ENCODE data around the gene TSHZ2. TPM values are rescaled to one million over a fixed set of nuclear protein-coding genes. Genes with fewer than 3 reads are reported as not detected.
A peak's percentile ranks its signal among the peaks of the same experiment; 100 is the strongest.

Gene TSHZ2
- total and polyA plus RNA-seq, 9 of the 15 experiments (the other 6 are each of a cell fraction or from before 2014, with no cell fraction given), result 0.03 to 0.20 (median 0.05) TPM; not detected in 4

- TF ChIP-seq ZNF518B (CRISPR knock-in tag; IDR thresholded peaks at IDR 0.05) (no peak), SIRT6 (IDR thresholded peaks at IDR 0.05; ENCODE audit: low read depth, low read length) (no peak), DPF2 (IDR thresholded peaks at IDR 0.05) (peak; percentile 89), ETV1 (tag; conservative IDR thresholded peaks at IDR 0.05; ENCODE audit: low read depth) (no peak), CREB3 (tag; conservative IDR thresholded peaks at IDR 0.05; ENCODE audit: low read depth) (no peak), E2F6 (IDR thresholded peaks at IDR 0.05; ENCODE audit: borderline replicate concordance in 1 of 2, extremely low read depth in 1 of 2, insufficient read depth in 1 of 2, insufficient read length in 1 of 2, low read depth in 1 of 2, low read length in 1 of 2, poor library complexity in 1 of 2, severe bottlenecking in 1 of 2) (no peak), SNAPC5 (CRISPR knock-in tag; IDR thresholded peaks at IDR 0.05) (no peak), PML (IDR thresholded peaks at IDR 0.05; ENCODE audit: low read length) (peak; percentile 52; the same call in 1 of the 2 replicates), KLF6 (CRISPR knock-in tag; IDR thresholded peaks at IDR 0.05; ENCODE audit: borderline replicate concordance) (no peak), TEAD2 (tag; IDR thresholded peaks at IDR 0.05) (no peak), FIP1L1 (IDR thresholded peaks at IDR 0.05; ENCODE audit: low read depth, low read length, poor library complexity, severe bottlenecking) (no peak), HDAC3 (IDR thresholded peaks at IDR 0.05; ENCODE audit: borderline replicate concordance, partially characterized antibody) (peak; percentile 41), BCOR (IDR thresholded peaks at IDR 0.05) (peak; percentile 39; the same call in 1 of the 2 replicates), RCOR1 (IDR thresholded peaks at IDR 0.05; ENCODE audit: borderline replicate concordance in 1 of 2, low read depth in 2 of 2, low read length in 2 of 2) (peak in 1 of 2 experiments; percentile 83; a peak in 3 of 4 replicates)
These were observed 208.8 kb downstream of the TSHZ2 start (continued) for GRCh38 chr20:53180928-53181362.
